ENCODE measurements around the gene PPAN.

PPAN gene, protein sequence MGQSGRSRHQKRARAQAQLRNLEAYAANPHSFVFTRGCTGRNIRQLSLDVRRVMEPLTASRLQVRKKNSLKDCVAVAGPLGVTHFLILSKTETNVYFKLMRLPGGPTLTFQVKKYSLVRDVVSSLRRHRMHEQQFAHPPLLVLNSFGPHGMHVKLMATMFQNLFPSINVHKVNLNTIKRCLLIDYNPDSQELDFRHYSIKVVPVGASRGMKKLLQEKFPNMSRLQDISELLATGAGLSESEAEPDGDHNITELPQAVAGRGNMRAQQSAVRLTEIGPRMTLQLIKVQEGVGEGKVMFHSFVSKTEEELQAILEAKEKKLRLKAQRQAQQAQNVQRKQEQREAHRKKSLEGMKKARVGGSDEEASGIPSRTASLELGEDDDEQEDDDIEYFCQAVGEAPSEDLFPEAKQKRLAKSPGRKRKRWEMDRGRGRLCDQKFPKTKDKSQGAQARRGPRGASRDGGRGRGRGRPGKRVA

DNA sequence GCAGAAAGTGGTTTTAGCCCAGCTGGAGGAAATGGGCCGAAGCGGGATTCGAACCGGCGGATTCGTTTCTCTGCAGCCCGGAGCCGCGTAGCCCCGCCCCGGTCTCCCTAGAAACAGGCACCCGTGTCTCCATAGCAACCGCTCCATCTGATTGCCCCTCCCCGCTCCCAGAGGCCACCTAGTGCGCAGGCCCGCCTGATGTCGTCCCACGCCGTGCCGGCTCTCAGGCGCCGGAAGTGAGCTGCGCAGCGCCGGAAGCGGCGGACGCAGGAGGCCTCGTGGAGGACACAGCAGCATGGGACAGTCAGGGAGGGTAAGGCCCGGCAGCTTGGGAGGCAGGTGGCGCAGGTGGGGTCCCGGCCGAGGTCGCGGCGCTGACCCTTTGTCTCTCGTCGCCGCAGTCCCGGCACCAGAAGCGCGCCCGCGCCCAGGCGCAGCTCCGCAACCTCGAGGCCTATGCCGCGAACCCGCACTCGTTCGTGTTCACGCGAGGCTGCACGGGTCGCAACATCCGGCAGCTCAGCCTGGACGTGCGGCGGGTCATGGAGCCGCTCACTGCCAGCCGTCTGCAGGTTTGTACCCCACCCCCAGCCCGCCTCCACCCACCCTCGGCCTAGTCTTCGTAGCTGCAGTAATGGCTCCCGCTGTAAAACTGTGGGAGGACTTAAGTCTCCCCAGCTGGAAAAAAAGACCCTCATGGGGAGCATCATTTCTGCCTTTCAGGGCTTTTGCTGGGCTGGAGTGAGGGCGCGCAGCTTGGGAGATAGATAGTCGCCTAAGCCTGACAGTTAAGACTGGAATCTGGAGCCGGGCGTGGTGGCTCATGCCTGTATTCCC is at the start of gene PPAN:
Gene PPAN, plus strand, starts transcription at position 263 of the 837 bp plus-strand sequence. Its CDS starts 33 bp downstream, at position 296.
- DNase-seq, result peak; percentile 96

DNA sequence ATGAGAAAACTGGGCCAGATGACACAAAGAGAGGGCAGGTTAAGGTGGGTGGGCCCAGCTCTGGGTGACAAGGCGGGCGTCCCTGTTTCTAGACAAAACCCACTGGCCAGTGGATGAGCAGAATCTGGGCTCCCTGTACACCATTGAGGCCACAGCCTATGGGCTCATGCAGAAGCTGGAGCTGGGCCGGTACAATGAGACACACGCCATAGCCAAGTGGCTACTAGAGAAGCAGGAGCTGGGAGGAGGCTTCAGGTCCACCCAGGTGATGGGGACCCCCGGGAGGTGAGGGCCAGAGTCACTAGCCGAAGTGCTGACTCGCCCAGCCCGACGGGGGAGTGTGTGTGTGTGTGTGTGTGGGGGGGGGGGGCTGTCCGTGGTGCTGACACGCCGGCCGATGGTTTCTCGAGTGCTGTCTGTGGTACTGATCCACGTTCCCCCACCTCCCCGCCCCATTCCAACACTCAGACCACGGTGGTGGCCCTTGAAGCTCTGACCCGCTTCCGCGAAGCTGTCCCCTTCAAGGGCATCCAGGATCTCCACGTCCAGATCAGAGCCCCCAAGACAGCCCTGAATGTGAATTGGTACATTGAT is 44.3 kb upstream of the PPAN start:
- DNase-seq, result no peak

DNA sequence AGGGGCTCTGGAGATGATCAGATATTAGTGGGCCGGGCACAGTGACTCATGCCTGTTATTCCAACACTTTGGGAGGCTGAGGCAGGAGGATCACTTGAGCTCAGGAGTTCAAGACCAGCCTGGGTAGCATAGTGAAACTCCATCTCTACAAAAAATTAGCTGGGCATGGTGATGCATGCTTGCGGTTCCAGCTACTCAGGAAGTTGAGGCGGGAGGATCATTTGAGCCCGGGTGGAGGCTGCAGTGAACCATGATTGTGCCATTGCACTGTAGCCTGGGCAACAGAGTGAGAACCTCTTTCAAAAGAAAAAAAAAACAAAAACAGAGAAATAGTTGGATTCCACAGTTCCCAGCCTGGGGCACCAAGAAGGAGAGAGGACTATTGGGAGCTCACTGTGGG is 38.0 kb upstream of the PPAN start:
- DNase-seq, result no peak

DNA sequence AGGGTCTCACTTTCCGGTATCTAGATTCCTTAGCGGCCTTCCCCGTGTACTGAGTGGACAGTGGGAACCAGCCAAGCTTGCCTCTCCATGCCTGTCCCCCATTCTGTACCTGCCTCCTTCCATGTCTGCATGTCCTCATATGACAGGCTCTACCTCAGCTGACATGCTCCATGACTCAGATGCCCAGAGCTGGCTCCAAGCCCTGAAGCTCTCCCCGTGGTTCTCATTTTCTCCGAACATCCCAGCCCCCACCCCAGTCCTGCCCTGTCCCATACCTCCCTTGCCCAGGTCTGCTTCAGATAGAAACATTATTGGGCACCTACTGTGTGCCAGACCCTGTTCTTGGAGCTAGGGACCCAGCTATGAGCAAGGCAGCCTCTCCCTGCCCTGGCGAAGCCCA is 37.1 kb upstream of the PPAN start:
- no peak for DNase-seq

DNA sequence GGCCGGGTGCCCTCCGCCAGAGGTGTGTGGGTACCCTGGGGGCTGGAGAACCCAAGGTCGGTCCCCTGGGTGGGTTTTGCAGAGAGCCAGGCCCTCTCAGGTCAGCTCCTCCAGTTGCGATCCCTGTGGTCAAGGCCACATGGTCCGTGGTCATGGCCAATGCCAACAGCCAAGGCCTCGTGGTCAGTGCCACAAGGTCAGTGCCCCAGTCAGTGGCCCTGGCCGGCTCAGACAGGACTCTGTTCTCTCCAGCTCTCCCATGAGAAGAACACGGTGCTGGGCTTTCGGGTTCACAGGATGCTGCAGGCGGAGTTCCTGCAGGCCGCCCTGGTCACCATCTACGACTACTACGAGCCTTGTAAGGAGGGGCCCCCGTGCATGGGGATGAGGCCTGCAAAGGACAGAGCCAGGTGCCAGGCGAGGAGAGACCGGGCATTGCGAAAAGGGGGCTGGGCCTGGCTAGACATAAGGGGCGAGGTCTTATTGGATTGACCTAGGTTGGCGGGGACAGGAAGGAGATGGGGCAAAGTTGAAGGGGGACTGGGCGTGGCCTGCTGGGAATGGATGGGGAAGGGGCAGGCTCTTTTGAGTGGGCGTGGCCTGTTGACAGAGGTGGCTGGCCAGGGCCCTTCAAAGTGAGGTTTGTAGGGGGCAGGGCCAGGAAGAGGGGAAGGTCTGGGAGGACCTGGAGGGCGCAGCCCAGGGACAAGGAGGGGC is 35.3 kb upstream of the PPAN start:
- no peak for DNase-seq

DNA sequence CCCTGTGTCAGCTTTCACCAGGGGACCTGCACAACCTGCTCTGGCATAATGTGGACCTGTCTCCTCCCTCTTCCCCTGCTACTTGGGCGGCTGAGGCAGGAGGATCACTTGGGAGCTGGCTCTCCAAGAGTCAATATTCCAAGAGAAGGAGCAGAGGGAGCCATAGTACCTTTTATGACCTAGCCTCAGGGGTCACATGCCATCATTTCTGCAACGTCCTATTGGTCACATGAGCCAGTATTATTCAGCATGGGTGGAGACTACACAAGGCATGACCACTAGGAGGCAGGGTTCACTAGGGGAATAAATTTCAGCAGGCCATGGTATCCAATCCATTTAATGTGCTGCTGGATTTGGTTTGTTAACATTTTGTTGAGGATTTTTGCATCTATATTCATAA is 32.0 kb upstream of the PPAN start:
- DNase-seq, result no peak

DNA sequence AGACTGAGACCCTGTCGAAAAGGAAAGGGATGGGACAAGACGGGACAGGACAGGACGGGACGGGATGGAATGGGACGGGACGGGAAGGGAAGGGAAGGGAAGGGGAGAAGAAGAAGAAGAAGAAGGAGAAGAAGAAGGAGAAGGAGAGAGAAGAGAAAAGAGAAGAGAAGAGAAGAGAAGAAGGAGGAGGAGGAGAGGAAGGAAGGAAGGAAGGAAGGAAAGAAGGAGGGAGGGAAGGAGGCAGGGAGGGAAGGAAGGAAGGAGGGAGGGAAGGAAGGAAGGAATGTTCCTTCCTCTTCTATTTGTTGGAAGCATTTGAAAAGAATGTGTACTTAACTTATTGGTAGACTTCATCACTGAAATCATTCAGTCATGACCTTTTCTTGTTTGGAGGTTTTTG is 29.6 kb upstream of the PPAN start:
- DNase-seq, result no peak

DNA sequence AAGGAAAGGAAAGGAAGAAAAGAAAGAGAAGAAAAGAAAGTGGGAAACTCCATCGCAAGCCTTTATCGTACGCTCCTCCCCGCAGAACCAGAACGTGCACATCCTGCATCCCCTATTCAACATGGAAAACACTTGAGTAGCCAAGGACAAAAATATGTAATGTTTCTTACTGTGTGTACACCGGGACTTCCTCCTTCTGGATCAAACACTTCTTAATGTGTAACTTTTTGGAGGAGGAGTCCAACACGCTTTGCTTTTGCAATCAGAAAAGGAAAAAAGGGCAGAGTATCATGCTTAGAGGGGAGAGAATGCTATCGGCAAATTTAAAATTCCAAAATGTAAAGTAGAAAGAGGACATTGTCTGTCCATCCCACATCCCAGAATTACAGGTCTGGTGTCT is 27.8 kb upstream of the PPAN start:
- no peak for DNase-seq

DNA sequence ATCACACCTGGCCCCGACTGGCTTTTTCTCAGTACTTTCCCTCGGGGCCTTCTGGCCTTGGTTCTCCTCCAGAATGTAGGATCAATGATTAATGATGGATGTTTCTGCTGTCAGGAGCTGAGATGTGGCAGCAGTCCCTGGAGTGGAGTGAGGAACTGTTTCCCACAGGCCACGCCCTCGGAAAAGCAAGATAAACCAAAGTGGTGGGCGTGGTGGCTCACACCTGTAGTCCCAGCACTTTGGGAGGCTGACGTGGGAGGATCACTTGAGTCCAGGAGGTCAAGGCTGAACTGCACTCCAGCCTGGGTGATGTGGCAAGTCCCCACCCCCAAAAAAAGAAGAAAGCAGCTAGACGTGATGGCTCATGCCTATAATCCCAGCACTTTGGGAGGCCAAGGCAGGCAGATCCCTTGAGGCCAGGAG is 27.1 kb upstream of the PPAN start:
- DNase-seq, result no peak

DNA sequence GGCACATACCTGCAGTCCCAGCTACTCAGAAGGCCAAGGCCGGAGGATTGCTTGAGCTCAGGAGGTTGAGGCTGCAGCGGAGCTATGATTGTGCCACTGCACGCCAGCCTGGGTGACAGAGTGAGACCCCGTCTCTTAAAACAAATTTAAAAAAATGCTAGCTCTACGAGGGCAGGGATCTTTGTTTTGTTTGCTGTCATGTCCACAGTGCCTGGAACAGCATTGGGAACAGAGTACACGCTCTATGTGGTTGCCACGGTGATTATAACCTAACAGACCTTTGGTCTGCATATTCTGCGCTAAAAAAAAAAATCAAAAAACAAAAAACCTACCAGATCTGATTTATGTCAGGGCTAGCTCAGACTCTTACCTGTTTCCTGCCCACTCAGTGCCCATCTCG is 22.3 kb upstream of the PPAN start:
- DNase-seq, result no peak

DNA sequence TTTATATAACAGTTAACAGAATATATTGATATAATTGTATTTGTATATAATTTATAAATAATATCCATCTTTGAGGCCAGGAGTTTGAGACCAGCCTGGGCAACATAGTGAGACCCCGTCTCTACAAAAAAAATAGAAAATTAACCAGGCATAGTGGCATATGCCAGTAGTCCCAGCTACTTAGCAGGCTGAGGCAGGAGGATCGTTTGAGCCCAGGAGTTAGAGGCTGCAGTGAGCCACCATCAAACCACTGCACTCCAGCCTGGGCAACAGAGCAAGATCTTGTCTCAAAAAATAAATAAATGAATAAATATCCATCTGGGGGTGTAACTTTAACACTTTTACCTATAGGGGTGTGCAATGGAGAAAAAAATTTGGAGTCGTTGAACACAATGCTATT is 21.4 kb upstream of the PPAN start:
- DNase-seq, result no peak

DNA sequence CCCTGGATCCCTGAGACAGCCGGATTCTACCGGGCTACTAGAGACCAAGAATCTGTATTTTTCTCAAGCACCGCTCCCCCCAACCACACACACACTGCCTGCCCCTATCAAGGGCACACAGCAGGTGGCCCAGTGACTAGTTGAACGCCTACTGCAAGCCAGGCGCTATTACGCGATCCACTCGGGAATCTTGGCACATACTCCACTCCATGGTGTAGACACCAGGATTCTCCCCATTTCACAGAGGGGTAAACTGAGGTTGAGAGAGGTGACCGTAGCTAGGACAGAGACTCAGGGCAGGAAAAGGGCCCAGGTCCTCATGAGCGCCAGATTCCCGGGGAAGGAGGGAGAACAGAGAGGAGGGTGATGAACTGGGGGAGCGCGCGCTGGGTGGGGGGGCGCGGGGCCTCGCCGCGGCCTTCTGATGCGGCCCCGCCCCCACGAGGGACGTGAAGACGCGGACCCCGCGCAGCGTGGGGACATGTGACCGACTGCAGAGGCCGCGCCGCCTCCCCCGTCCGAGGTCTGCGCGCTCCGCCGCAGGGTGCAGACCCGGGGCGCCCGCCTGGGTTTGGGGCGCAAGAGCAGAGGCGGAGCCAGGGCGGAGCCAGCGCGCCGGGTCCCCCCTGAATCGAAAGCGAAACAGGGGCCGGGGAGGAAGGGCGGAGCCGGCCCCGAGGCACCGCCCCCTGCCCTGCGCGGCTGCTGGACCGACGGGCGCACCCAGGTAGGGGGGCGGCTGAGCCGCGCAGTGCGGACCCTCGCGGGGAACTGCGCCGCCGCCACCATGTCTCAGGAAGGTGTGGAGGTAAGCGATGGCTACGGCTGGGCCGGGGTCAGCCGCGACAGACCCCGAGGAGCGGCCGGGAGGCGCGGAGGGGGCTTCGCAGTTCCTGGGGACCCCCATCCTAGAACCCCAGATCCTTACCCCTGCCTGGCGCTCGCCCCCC is 20.2 kb upstream of the PPAN start, which contains the start of gene SHFL:
Gene SHFL, plus strand, starts transcription at position 677 of the 950 bp plus-strand sequence. Its CDS starts 111 bp downstream, at position 788.
- DNase-seq, result peak; percentile 87

DNA sequence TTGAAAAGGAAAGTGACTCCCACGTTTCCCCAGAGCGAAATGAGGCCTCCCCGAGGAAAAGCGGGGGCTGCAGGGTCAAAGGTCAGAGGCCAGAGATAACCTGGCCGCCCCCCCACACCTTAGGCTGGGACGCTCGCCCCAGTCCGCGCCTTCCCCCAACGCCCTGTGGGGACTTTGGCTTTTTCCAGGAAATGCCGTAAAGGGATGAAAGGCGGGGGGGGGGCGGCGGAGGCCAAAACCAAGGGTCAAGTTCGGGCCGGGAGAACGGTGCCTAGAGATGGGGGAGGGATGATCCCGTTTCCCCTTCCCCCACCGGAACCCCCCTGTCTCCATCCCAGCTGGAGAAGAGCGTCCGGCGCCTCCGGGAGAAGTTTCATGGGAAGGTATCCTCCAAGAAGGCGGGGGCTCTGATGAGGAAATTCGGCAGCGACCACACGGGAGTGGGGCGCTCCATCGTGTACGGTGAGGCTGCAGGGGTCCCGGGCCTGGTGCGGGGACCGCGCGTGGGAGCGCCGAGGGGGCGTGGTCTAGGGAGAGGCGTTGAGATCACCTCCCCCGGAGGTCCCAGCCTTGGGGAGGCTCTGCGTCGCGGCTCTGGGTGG is 19.5 kb upstream of the PPAN start:
- no peak for DNase-seq

DNA sequence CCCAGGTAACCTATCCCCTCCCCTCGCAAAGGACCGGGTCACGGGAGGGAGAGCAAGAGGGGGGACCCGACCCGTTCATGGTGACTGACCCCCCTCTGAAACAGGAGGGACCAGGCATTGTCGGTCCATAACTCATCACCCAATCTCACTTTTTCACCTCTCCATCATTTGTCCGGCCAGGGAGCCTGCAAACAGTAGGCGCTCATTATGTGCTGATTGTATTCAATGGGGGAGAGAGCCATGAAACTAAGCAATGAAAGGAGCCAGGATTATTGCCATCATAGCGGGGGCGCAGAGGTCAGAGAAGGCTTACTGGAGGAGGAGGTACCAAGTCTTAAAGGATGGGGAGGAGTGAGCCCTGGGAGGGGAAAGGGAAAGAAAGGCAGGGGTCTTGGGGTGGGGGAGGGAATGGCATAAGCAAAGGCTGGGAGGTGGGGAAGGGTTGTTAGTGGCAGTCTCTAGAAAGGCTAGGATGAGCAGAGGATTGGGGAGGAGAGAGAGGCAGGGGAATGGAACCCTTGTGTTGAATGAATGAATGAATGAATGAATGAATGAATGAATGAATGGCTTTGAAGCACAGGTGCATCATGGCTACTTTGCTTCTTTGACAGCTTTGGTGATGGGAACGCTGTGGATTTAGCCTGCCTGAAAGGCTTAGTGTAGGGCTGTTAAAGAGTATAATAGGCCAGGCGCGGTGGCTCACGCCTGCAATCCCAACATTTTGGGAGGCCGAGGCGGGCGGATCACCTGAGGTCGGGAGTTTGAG is 18.7 kb upstream of the PPAN start:
- DNase-seq, result no peak

DNA sequence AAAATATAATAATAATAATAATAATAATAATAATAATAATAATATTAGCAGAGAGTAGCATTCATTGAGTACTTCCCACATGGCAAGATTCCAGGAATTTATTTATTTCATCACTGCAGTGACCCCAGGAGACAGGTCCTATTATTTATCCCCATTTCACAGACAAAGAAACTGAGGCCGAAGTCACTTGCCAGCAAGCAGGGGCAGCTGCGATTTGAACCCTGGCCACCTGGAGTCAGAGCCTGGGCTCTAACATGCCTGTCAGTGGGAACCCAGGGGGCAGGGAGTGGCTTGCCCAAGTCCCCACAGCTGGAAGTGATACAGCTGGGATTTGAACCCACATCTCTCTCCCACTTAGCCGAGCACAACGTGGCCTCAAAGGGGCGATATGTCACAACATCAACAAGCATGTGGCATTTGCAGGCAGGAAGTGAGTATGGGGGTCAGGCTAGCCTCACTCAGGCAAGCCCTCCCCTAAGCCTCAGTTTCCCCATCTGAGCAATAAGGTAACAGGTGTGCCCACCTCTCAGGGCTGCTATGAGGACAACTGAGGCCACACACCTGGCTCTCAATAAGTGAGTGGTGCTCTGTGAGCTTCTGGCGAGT is 17.1 kb upstream of the PPAN start:
- DNase-seq, result no peak

DNA sequence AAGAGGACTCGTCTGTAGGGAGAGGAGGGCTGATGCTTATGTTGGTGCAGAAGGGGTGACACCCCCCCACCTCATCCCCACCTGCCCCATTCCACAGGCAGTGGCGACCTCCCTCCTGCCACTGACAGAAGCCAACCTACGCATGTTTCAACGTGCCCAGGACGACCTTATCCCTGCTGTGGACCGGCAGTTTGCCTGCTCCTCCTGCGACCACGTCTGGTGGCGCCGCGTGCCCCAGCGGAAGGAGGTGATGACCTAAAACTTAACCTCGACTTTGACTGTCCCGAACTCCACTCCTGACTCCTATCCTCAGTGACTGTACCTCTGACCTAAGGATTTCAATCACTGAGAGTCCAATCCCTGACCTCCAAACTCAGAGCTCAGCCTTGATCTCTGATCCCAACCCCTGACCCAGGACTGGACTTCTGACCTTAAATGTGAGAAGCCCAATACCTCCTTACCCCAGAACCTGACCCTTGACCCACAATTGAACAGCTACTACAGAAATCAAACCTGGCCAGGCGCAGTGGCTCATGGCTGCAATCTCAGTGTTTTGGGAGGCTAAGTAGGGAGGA is 16.3 kb upstream of the PPAN start:
- DNase-seq, result no peak

DNA sequence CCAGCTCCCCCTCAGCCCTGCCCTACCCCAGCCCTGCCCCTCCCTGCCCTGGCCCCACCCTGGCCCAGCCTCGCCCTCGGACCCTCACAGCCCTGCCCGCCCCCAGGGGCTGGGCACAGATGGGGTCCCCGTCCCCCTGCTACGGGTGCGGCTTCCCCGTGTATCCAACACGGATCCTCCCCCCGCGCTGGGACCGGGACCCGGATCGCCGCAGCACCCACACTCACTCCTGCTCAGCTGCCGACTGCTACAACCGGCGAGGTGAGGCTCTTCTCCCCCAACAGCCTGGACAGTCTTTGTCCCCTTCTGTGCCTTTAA is 14.8 kb upstream of the PPAN start:
- no peak for DNase-seq

DNA sequence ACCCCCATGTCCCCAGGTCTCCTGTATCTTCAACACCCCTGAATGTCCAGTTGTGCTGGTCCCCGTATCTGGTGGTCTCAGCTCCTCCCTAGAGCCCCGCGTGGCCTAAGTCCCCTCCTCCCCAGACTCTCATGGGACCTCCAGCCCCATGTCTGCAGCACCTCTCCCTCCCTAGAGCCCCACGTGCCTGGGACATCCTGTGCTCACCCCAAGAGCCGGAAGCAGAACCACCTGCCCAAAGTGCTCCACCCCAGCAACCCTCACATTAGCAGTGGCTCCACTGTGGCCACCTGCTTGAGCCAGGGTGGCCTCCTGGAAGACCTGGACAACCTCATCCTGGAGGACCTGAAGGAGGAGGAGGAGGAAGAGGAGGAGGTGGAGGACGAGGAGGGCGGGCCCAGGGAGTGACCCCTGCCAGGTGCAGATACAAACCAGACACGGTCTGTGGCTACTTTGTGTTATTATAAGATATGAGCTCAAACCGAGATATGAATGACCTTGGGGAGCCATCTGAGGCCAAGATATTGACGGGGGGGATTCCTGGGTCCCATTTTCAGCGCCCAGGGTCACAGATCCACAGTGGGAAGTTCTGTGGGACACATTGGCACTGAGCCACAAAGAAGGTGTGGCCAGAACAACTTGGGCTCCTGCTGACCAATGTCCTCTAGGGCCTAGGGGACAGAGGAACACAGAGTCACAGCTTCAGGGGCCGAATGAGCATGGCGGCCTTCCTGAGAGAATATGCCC is 14.1 kb upstream of the PPAN start:
- DNase-seq, result no peak
